H9 (cell line): ENCODE measurements around the gene CCDC157. TPM values are rescaled to one million over a fixed set of nuclear protein-coding genes. Genes with fewer than 3 reads are reported as not detected.

Experiments used
- DNase-seq: peaks from one replicate; pipeline ENCODE4 v3.0.0-alpha.2; 2017
- H2AFZ ChIP-seq: one replicate; pipeline ENCODE4 v1.6.1; 2013; ENCODE audit warnings: mild to moderate bottlenecking, low read length, control low read depth, moderate library complexity
- H2AK5ac ChIP-seq: 2 replicates; pipeline ENCODE4 v1.6.1; 2013; ENCODE audit warnings: low read length, control low read depth, mixed read lengths; ENCODE audit not compliant: insufficient read length
- H2BK120ac ChIP-seq: one replicate; pipeline ENCODE4 v1.6.1; 2013; ENCODE audit warnings: low read depth, mild to moderate bottlenecking, low read length, control low read depth, inconsistent platforms; ENCODE audit not compliant: poor library complexity, severe bottlenecking
- H2BK12ac ChIP-seq: 2 replicates; pipeline ENCODE4 v1.6.1; 2013; ENCODE audit warnings: low read length, control low read depth, mixed read lengths, low read depth; ENCODE audit not compliant: insufficient read length
- H2BK15ac ChIP-seq: 2 replicates; pipeline ENCODE4 v1.6.1; 2013; ENCODE audit warnings: low read depth, low read length, control low read depth
- H2BK20ac ChIP-seq: one replicate; pipeline ENCODE4 v1.6.1; 2013; ENCODE audit warnings: low read depth, mild to moderate bottlenecking, low read length, control low read depth, inconsistent platforms; ENCODE audit not compliant: poor library complexity, severe bottlenecking
- H2BK5ac ChIP-seq: 2 replicates; pipeline ENCODE4 v1.6.1; 2013; ENCODE audit warnings: low read length, control low read depth, mixed read lengths; ENCODE audit not compliant: insufficient read length
- H3K14ac ChIP-seq: 2 replicates; pipeline ENCODE4 v1.6.1; 2013; ENCODE audit warnings: low read length, control low read depth; ENCODE audit not compliant: insufficient read depth
- H3K18ac ChIP-seq: 2 replicates; pipeline ENCODE4 v1.6.1; 2013; ENCODE audit warnings: low read depth, mild to moderate bottlenecking, mixed read lengths, low read length, control low read depth; ENCODE audit not compliant: insufficient read length
- H3K23ac ChIP-seq: 2 replicates; pipeline ENCODE4 v1.6.1; 2013; ENCODE audit warnings: low read length, control low read depth, mixed read lengths, low read depth; ENCODE audit not compliant: insufficient read length
- H3K23me2 ChIP-seq: 2 replicates; pipeline ENCODE4 v1.6.1; 2013; ENCODE audit warnings: low read depth, mild to moderate bottlenecking, mixed read lengths, low read length, control low read depth; ENCODE audit not compliant: insufficient read length, poor library complexity, severe bottlenecking
- H3K27ac ChIP-seq: 2 replicates; pipeline ENCODE4 v1.5.1; 2013; ENCODE audit warnings: low read length, control low read depth, mixed read lengths, low read depth; ENCODE audit not compliant: insufficient read length
- H3K27me3 ChIP-seq: 2 replicates; pipeline ENCODE4 v1.6.1; 2013; ENCODE audit warnings: low read length, control low read depth, inconsistent platforms; ENCODE audit not compliant: insufficient read depth
- H3K4ac ChIP-seq: 2 replicates; pipeline ENCODE4 v1.6.1; 2013; ENCODE audit warnings: low read depth, mild to moderate bottlenecking, control low read depth, inconsistent platforms, low read length, moderate library complexity
- H3K4me1 ChIP-seq: 2 replicates; pipeline ENCODE4 v1.6.1; 2013; ENCODE audit warnings: low read length, control low read depth, inconsistent platforms; ENCODE audit not compliant: insufficient read depth
- H3K4me2 ChIP-seq: 2 replicates; pipeline ENCODE4 v1.6.1; 2013; ENCODE audit warnings: low read length, control low read depth, mixed read lengths; ENCODE audit not compliant: insufficient read length, insufficient read depth
- H3K56ac ChIP-seq: 2 replicates; pipeline ENCODE4 v1.6.1; 2013; ENCODE audit warnings: low read depth, mild to moderate bottlenecking, mixed read lengths, low read length, control low read depth; ENCODE audit not compliant: insufficient read length
- H3K79me1 ChIP-seq: 2 replicates; pipeline ENCODE4 v1.6.1; 2013; ENCODE audit warnings: low read depth, mild to moderate bottlenecking, moderate library complexity, low read length, control low read depth, inconsistent platforms; ENCODE audit not compliant: insufficient read depth, poor library complexity, severe bottlenecking
- H3K79me2 ChIP-seq: 2 replicates; pipeline ENCODE4 v1.6.1; 2013; ENCODE audit warnings: low read length, control low read depth, inconsistent platforms; ENCODE audit not compliant: insufficient read depth
- H3K9ac ChIP-seq: 2 replicates; pipeline ENCODE4 v1.6.1; 2013; ENCODE audit warnings: low read length, control low read depth, mixed read lengths; ENCODE audit not compliant: insufficient read length; ENCODE audit errors: extremely low read depth
- H3K9me3 ChIP-seq: one replicate; pipeline ENCODE4 v1.6.1; 2013; ENCODE audit warnings: low read depth, low read length, inconsistent platforms; ENCODE audit not compliant: control insufficient read depth
- H3T11ph ChIP-seq: one replicate; pipeline ENCODE4 v1.6.1; 2013; ENCODE audit warnings: mild to moderate bottlenecking, low read length, control low read depth, inconsistent platforms
- H4K20me1 ChIP-seq: one replicate; pipeline ENCODE4 v1.6.1; 2013; ENCODE audit not compliant: control insufficient read depth, insufficient read length, insufficient read depth
- H4K5ac ChIP-seq: 2 replicates; pipeline ENCODE4 v1.6.1; 2013; ENCODE audit warnings: low read depth, mild to moderate bottlenecking, mixed read lengths, low read length, control low read depth; ENCODE audit not compliant: insufficient read length
- H4K8ac ChIP-seq: replicated peaks from 2 replicates; pipeline ENCODE4 v1.6.1; 2013; ENCODE audit warnings: low read length, control low read depth, mixed read lengths, low read depth; ENCODE audit not compliant: insufficient read length
- H4K91ac ChIP-seq: 2 replicates; pipeline ENCODE4 v1.6.1; 2013; ENCODE audit warnings: low read depth, mild to moderate bottlenecking, moderate library complexity, mixed read lengths, low read length, control low read depth; ENCODE audit not compliant: insufficient read length
- H3K27ac Mint-ChIP-seq, 3 experiments: 2 replicates in 2 of 3; 3 replicates in 1 of 3; pipeline ENCODE4 v1.8.0; 2020 to 2021; ENCODE audit warnings: mixed read lengths in 3 of 3, mild to moderate bottlenecking in 1 of 3, moderate library complexity in 1 of 3
- H3K27me3 Mint-ChIP-seq: 2 replicates; pipeline ENCODE4 v1.8.0; 2021; ENCODE audit warnings: low read depth, mild to moderate bottlenecking, moderate library complexity, mixed read lengths
- H3K36me3 Mint-ChIP-seq, 3 experiments: 2 replicates in 2 of 3; 3 replicates in 1 of 3; pipeline ENCODE4 v1.8.0; 2020 to 2021; ENCODE audit warnings: low read depth in 3 of 3, mixed read lengths in 3 of 3; ENCODE audit not compliant: insufficient read depth in 1 of 3
- H3K4me1 Mint-ChIP-seq, 2 experiments: 2 replicates each; pipeline ENCODE4 v1.8.0; 2020; ENCODE audit warnings: mixed read lengths in 2 of 2
- H3K4me3 Mint-ChIP-seq, 2 experiments: 2 replicates in 1 of 2; 3 replicates in 1 of 2; pipeline ENCODE4 v1.8.0; 2020 to 2021; ENCODE audit warnings: mild to moderate bottlenecking in 2 of 2, mixed read lengths in 2 of 2, moderate library complexity in 1 of 2
- H3K9me3 Mint-ChIP-seq, 2 experiments: 2 replicates in 1 of 2; 3 replicates in 1 of 2; pipeline ENCODE4 v1.8.0; 2020; ENCODE audit warnings: mild to moderate bottlenecking in 2 of 2, mixed read lengths in 2 of 2, moderate library complexity in 1 of 2
- CTCF ChIP-seq: fragments of 200-600 bp; sonication (generic); conservative IDR thresholded peaks from 3 replicates; pipeline ENCODE4 v1.8.0; 2021; ENCODE audit warnings: antibody characterized with exemption, mild to moderate bottlenecking
- WGBS: extraction: QIAGEN DNeasy Blood & Tissue Kit; methylation state at CpG from one replicate; pipeline ENCODE4 v1.1.7; 2013; ENCODE audit warnings: missing lambda C conversion rate, low lambda C conversion rate, mixed read lengths; ENCODE audit not compliant: insufficient read length; ENCODE audit errors: extremely low coverage; 5-methylcytosine and 5-hydroxymethylcytosine counted together
- total RNA-seq: library from RNA; stranded (reverse); gene quantifications from 2 replicates; pipeline ENCODE4 v1.2.1, GENCODE V29; 2021

CCDC157 gene
- total RNA-seq, 1 experiment from 2014 or later: 4.3 TPM

- peaks cover 3% of the 10 kb centered on the region for H4K20me1 ChIP-seq
- H3K36me3 Mint-ChIP-seq: peaks cover 55 to 90% (median 89%) of the 10 kb centered on the region in 3 experiments
- H3T11ph ChIP-seq: no peak overlapping the region
Observed at GRCh38 chr22:30344447-30345200, 12.2 kb upstream of the CCDC157 start.

More at GRCh38 chr22:30344447-30345200, 12.2 kb upstream of the CCDC157 start:
- H2BK5ac ChIP-seq: no peak overlapping the region
- H3K79me1 ChIP-seq: no peaks in the 10 kb centered on the region
- no peak overlapping the region for H2BK120ac ChIP-seq
- H3K27ac ChIP-seq: no peak overlapping the region
- H2AK5ac ChIP-seq: no peak overlapping the region
- H4K8ac ChIP-seq: no peak overlapping the region
- no peak overlapping the region for H3K56ac ChIP-seq
- no peak overlapping the region for H3K14ac ChIP-seq
- no peaks in the 10 kb centered on the region for H3K27me3 Mint-ChIP-seq
- no CpG with 5 or more reads among the region's 13 CpGs for WGBS
- 0 out of 2 replicates have a peak, but pooled peaks cover 3% of the 10 kb centered on the region for H3K79me2 ChIP-seq
- no peaks in the 10 kb centered on the region for H3K4me1 ChIP-seq
- DNase-seq: no peak
- H3K23me2 ChIP-seq: no peaks in the 10 kb centered on the region
- H3K9me3 Mint-ChIP-seq: no peaks in the 10 kb centered on the region
- no peaks in the 10 kb centered on the region for H3K27me3 ChIP-seq
- H3K18ac ChIP-seq: no peak overlapping the region
- no peaks in the 10 kb centered on the region for H3K9me3 ChIP-seq
- no peak for TF ChIP-seq CTCF
- H3K9ac ChIP-seq: no peak overlapping the region
- H2AFZ ChIP-seq: no peak overlapping the region
- H4K5ac ChIP-seq: no peak overlapping the region
- H3K23ac ChIP-seq: no peak overlapping the region
- H2BK12ac ChIP-seq: no peak overlapping the region
- H3K4me3 Mint-ChIP-seq: no peak overlapping the region
- no peak overlapping the region for H2BK15ac ChIP-seq
- H3K4me1 Mint-ChIP-seq: no peaks in the 10 kb centered on the region
- no peak overlapping the region for H3K4me2 ChIP-seq
- no peak overlapping the region for H4K91ac ChIP-seq
- H3K27ac Mint-ChIP-seq: no peak overlapping the region
- H2BK20ac ChIP-seq: no peak overlapping the region
- H3K4ac ChIP-seq: no peak overlapping the region
